ENCODE measurements around the gene G3BP2. TPM values are rescaled to one million over a fixed set of nuclear protein-coding genes. Genes with fewer than 3 reads are reported as not detected.

The G3BP2 gene
- total and polyA plus RNA-seq, 4 donors = 16.1 to 112 (median 68.8) TPM

- no peaks in the 10 kb centered on the region for H3K36me3 ChIP-seq (ENCODE audit: control insufficient read depth in 4 of 4, insufficient read depth in 4 of 4, low read length in 4 of 4)
- H3K27ac ChIP-seq (ENCODE audit: low read depth in 1 of 2, low read length in 1 of 2) = peak overlapping the region in 1 of 2 donors; percentile 73
- H3K9me3 ChIP-seq (ENCODE audit: control insufficient read depth in 4 of 4, insufficient read depth in 3 of 4, low read length in 3 of 4) = no peaks in the 10 kb centered on the region
- DNase-seq (no peak), ATAC-seq (ENCODE audit: insufficient read depth, low FRiP score) (no peak)
- H3K27me3 ChIP-seq (ENCODE audit: control insufficient read depth in 3 of 3, insufficient read depth in 3 of 3, low read length in 2 of 3) = no peaks in the 10 kb centered on the region
- peaks cover 0 to 11% (median 4%) of the 10 kb centered on the region in 5 donors for H3K4me1 ChIP-seq (ENCODE audit: control insufficient read depth in 5 of 5, insufficient read depth in 5 of 5, low read length in 5 of 5)
- TF ChIP-seq CTCF (IDR thresholded peaks at IDR 0.05; ENCODE audit: control extremely low read depth, extremely low read depth) = no peak
- H3K9ac ChIP-seq (ENCODE audit: insufficient read depth in 1 of 2, low read length in 2 of 2) = peak overlapping the region; percentile 49 to 66
- WGBS, 2 donors = 47 to 66% methylated on average over 9 of the region's 9 CpGs
- H3K4me3 ChIP-seq = peak overlapping the region; percentile 45
These were observed 42.3 kb downstream of the G3BP2 start for GRCh38 chr4:75630937-75631329.

- Histone ChIP-seq H3K4me3 (peak within 1 kb of the TSS; percentile 45), H3K27me3 (ENCODE audit: control insufficient read depth in 3 of 3, insufficient read depth in 3 of 3, low read length in 2 of 3) (no peaks in the 10 kb centered on the region), H3K9ac (ENCODE audit: insufficient read depth in 1 of 2, low read length in 2 of 2) (peak within 1 kb of the TSS; percentile 49 to 66), H3K4me1 (ENCODE audit: control insufficient read depth in 5 of 5, insufficient read depth in 5 of 5, low read length in 5 of 5) (peaks cover 0 to 11% (median 4%) of the 10 kb centered on the region in 5 donors), H3K27ac (ENCODE audit: low read depth in 1 of 2, low read length in 1 of 2) (peak within 1 kb of the TSS in 1 of 2 donors; percentile 73), H3K36me3 (ENCODE audit: control insufficient read depth in 4 of 4, insufficient read depth in 4 of 4, low read length in 4 of 4) (no peaks in the 10 kb centered on the region), H3K9me3 (ENCODE audit: control insufficient read depth in 4 of 4, insufficient read depth in 3 of 4, low read length in 3 of 4) (no peaks in the 10 kb centered on the region)
- DNase-seq = peak; percentile 74 to 85 (median 81)
- TF ChIP-seq CTCF (IDR thresholded peaks at IDR 0.05; ENCODE audit: control extremely low read depth, extremely low read depth) = no peak
- ATAC-seq (ENCODE audit: insufficient read depth, low FRiP score) = peak; percentile 91
- WGBS, 2 donors = 1 to 3% methylated on average over 57 of the region's 57 CpGs
These were observed 42.9 kb downstream of the G3BP2 start, which contains the start of gene CDKL2 for GRCh38 chr4:75630174-75630936. Gene CDKL2 (minus strand): TSS chr4:75630528. CDS start chr4:75625988, 4,540 bp downstream.

GRCh38 chr4:75629239-75629638, 44.0 kb downstream of the G3BP2 start:
- DNase-seq (peak in 1 of 3 donors; percentile 7), ATAC-seq (ENCODE audit: insufficient read depth, low FRiP score) (peak; percentile 36)
- TF ChIP-seq CTCF (IDR thresholded peaks at IDR 0.05; ENCODE audit: control extremely low read depth, extremely low read depth) = no peak
- Histone ChIP-seq H3K9ac (ENCODE audit: insufficient read depth in 1 of 2, low read length in 2 of 2) (no peak overlapping the region), H3K36me3 (ENCODE audit: control insufficient read depth in 4 of 4, insufficient read depth in 4 of 4, low read length in 4 of 4) (no peaks in the 10 kb centered on the region), H3K4me1 (ENCODE audit: control insufficient read depth in 5 of 5, insufficient read depth in 5 of 5, low read length in 5 of 5) (peaks cover 0 to 11% (median 4%) of the 10 kb centered on the region in 5 donors), H3K9me3 (ENCODE audit: control insufficient read depth in 4 of 4, insufficient read depth in 3 of 4, low read length in 3 of 4) (no peaks in the 10 kb centered on the region), H3K4me3 (no peak overlapping the region), H3K27me3 (ENCODE audit: control insufficient read depth in 3 of 3, insufficient read depth in 3 of 3, low read length in 2 of 3) (no peaks in the 10 kb centered on the region), H3K27ac (ENCODE audit: low read depth in 1 of 2, low read length in 1 of 2) (no peak overlapping the region)
- WGBS, 2 donors = 56 to 65% methylated on average over 2 of the region's 2 CpGs
